Activated CD8-positive, alpha-beta memory T cell treated with anti-CD3 and anti-CD28 coated beads for 4 hours (primary cell): ENCODE data around the gene BTBD6.
"Not testable (repeated sequence)": the region's sequence is repeated elsewhere in the genome, so short reads cannot be mapped to it uniquely, and the experiment has no call there.

Experiments
- DNase-seq, 2 donors: peaks; one replicate each; pipeline ENCODE4 v3.0.0-alpha.2; 2020; ENCODE audit warnings: low read depth in 2 of 2

The BTBD6 gene

GRCh38 chr14:105294142-105294597 lies 45.8 kb downstream of the BTBD6 start:
- no peak for DNase-seq

- DNase-seq, result not testable (repeated sequence)
These were observed 49.0 kb downstream of the BTBD6 start for GRCh38 chr14:105297311-105297710.

GRCh38 chr14:105299654-105300541 lies 51.6 kb downstream of the BTBD6 start:
- DNase-seq, result no peak
